ENCODE measurements around the gene GRIK4. TPM values are rescaled to one million over a fixed set of nuclear protein-coding genes. Genes with fewer than 3 reads are reported as not detected.

Gene GRIK4
- total and polyA plus RNA-seq, 2 donors (not counting 3 experiments of a cell fraction or from before 2014, with no cell fraction given), result 0.81 to 1.6 TPM

DNA sequence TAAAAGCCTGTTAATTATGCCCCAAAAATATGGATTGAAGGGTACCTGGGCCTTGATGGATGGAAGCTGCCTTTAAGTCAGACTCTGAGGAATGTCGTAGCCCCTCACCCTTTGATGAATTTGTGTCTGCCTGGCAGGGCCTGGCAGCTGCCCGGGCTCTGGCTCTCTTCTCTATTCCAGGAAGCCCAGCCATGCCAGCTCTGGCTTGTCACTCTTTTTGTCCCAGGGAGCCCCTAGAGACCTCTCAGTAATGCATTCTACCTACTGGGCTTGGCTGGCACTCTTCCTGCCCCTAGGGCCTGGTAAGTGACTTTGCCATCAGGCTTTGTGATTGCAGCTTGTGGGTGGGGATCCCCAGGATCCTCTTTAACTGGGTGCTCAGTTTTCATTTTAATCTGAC lies 103.8 kb downstream of the GRIK4 start:
- H3K27me3 ChIP-seq (ENCODE audit: control insufficient read depth in 2 of 2, insufficient read depth in 2 of 2, low read length in 2 of 2), result no peaks in the 10 kb centered on the region
- H4K20me1 ChIP-seq (replicated peaks; ENCODE audit: control insufficient read depth, extremely low read depth, insufficient read depth, low read length), result no peaks in the 10 kb centered on the region
- no peaks in the 10 kb centered on the region for H3K79me2 ChIP-seq (ENCODE audit: control insufficient read depth, insufficient read depth, low read length)
- no peaks in the 10 kb centered on the region for H3K9me3 ChIP-seq (replicated peaks; ENCODE audit: control insufficient read depth, insufficient read depth, low read length)
- H3K4me1 ChIP-seq (ENCODE audit: control insufficient read depth, extremely low read depth, insufficient read depth, low read length), result peaks cover 10% of the 10 kb centered on the region
- intact Hi-C loops (cut with micrococcal nuclease), result loop anchor here (5.0 kb wide), 1 partner anchor 852 kb away; no protein-coding TSS in a partner anchor
- no peaks in the 10 kb centered on the region for H3K9me1 ChIP-seq (replicated peaks; ENCODE audit: control insufficient read depth, extremely low read depth, insufficient read depth, low read length)
- CTCF ChIA-PET, result interaction anchor here (1.2 kb wide), 1 partner anchor 70 kb away, joined by 3 read pairs; no protein-coding TSS in a partner anchor
- H3K4me2 ChIP-seq (ENCODE audit: insufficient read depth, low read length), result no peak overlapping the region
- FAIRE-seq (no peak), DNase-seq (ENCODE audit: low read depth, low spot score) (no peak)
- H3K36me3 ChIP-seq (ENCODE audit: control insufficient read depth in 2 of 2, extremely low read depth in 1 of 2, insufficient read depth in 2 of 2, low read length in 2 of 2), result no peaks in the 10 kb centered on the region
- BruUV-seq (replicated peaks), result no TSS peak
- no peak overlapping the region for H3K9ac ChIP-seq (replicated peaks; ENCODE audit: extremely low read depth, insufficient read depth, low read length)
- POLR2A ChIA-PET, result no interaction called here
- no peak for TF ChIP-seq MYC (IDR thresholded peaks at IDR 0.05; ENCODE audit: low read depth, low read length)
- no peak for TF ChIP-seq EZH2 (IDR thresholded peaks at IDR 0.05; ENCODE audit: borderline replicate concordance, low read depth, low read length, severe bottlenecking)
- no peak for TF ChIP-seq POLR2AphosphoS5 (IDR thresholded peaks at IDR 0.05; ENCODE audit: insufficient read depth, low read depth, low read length)
- TF ChIP-seq, protein P1, sequence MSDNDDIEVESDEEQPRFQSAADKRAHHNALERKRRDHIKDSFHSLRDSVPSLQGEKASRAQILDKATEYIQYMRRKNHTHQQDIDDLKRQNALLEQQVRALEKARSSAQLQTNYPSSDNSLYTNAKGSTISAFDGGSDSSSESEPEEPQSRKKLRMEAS (IDR thresholded peaks at IDR 0.05; ENCODE audit: insufficient read depth, insufficient read length), result no peak
- TF ChIP-seq FOS (IDR thresholded peaks at IDR 0.05; ENCODE audit: borderline replicate concordance, insufficient read depth, low read length), result no peak
- H2AFZ ChIP-seq (ENCODE audit: low read depth, low read length), result no peak overlapping the region
- H3K4me3 ChIP-seq (replicated peaks in 1 of 3; ENCODE audit: insufficient read depth in 1 of 3, low read depth in 1 of 3, low read length in 3 of 3), result no peak overlapping the region
- dilution Hi-C loops (cut with MboI; ENCODE audit: extremely low pct_ligation_motif_present, low sequenced_read_pairs), result no loop called here
- no peak overlapping the region for H3K27ac ChIP-seq (ENCODE audit: insufficient read depth, low read depth, low read length)

DNA sequence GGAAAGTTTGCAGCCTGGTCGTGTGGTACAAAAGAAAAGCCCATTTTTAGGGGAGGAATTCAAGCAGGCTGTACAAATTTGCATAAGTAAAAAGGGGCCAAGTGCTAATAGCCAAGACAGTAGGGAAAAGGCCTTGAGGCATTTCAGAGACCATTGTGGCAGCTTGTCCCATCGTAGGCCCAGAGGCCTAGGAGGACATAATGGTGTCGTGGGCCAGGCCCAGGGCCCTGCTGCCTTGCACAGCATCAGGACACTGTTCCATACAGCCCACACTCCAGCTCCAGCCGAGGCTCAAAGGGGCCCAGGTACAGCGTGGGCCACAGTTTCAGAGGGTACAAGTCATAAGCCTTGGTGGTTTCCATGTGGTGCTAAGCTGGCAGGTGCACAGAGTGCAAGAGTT lies 106.9 kb downstream of the GRIK4 start:
- Histone ChIP-seq H3K9me1 (replicated peaks; ENCODE audit: control insufficient read depth, extremely low read depth, insufficient read depth, low read length) (no peaks in the 10 kb centered on the region), H2AFZ (ENCODE audit: low read depth, low read length) (no peak overlapping the region), H3K4me2 (ENCODE audit: insufficient read depth, low read length) (no peak overlapping the region), H3K4me1 (ENCODE audit: control insufficient read depth, extremely low read depth, insufficient read depth, low read length) (peaks cover 1% of the 10 kb centered on the region), H3K27ac (ENCODE audit: insufficient read depth, low read depth, low read length) (no peak overlapping the region), H3K79me2 (ENCODE audit: control insufficient read depth, insufficient read depth, low read length) (no peaks in the 10 kb centered on the region), H3K27me3 (ENCODE audit: control insufficient read depth in 2 of 2, insufficient read depth in 2 of 2, low read length in 2 of 2) (no peaks in the 10 kb centered on the region), H3K9ac (replicated peaks; ENCODE audit: extremely low read depth, insufficient read depth, low read length) (no peak overlapping the region), H4K20me1 (replicated peaks; ENCODE audit: control insufficient read depth, extremely low read depth, insufficient read depth, low read length) (no peaks in the 10 kb centered on the region), H3K4me3 (replicated peaks in 1 of 3; ENCODE audit: insufficient read depth in 1 of 3, low read depth in 1 of 3, low read length in 3 of 3) (no peak overlapping the region), H3K9me3 (replicated peaks; ENCODE audit: control insufficient read depth, insufficient read depth, low read length) (no peaks in the 10 kb centered on the region), H3K36me3 (ENCODE audit: control insufficient read depth in 2 of 2, extremely low read depth in 1 of 2, insufficient read depth in 2 of 2, low read length in 2 of 2) (no peaks in the 10 kb centered on the region)
- POLR2A ChIA-PET, result no interaction called here
- no TSS peak for BruUV-seq (replicated peaks)
- dilution Hi-C loops (cut with MboI; ENCODE audit: extremely low pct_ligation_motif_present, low sequenced_read_pairs) (no loop called here), intact Hi-C loops (cut with micrococcal nuclease) (loop anchor here (5.0 kb wide), 1 partner anchor 849 kb away; no protein-coding TSS in a partner anchor)
- FAIRE-seq (no peak), DNase-seq (ENCODE audit: low read depth, low spot score) (no peak)
- TF ChIP-seq, protein P2, sequence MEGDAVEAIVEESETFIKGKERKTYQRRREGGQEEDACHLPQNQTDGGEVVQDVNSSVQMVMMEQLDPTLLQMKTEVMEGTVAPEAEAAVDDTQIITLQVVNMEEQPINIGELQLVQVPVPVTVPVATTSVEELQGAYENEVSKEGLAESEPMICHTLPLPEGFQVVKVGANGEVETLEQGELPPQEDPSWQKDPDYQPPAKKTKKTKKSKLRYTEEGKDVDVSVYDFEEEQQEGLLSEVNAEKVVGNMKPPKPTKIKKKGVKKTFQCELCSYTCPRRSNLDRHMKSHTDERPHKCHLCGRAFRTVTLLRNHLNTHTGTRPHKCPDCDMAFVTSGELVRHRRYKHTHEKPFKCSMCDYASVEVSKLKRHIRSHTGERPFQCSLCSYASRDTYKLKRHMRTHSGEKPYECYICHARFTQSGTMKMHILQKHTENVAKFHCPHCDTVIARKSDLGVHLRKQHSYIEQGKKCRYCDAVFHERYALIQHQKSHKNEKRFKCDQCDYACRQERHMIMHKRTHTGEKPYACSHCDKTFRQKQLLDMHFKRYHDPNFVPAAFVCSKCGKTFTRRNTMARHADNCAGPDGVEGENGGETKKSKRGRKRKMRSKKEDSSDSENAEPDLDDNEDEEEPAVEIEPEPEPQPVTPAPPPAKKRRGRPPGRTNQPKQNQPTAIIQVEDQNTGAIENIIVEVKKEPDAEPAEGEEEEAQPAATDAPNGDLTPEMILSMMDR (IDR thresholded peaks at IDR 0.05; ENCODE audit: extremely low read depth in 1 of 2, insufficient read depth in 1 of 2, low read depth in 1 of 2, low read length in 2 of 2), result no peak
- TF ChIP-seq POLR2AphosphoS5 (IDR thresholded peaks at IDR 0.05; ENCODE audit: insufficient read depth, low read depth, low read length), result no peak
- no peak for TF ChIP-seq JUN (IDR thresholded peaks at IDR 0.05; ENCODE audit: borderline replicate concordance, insufficient read depth, insufficient read length, low read depth)
- no peak for TF ChIP-seq EZH2 (IDR thresholded peaks at IDR 0.05; ENCODE audit: borderline replicate concordance, low read depth, low read length, severe bottlenecking)
- TF ChIP-seq, protein P1 (IDR thresholded peaks at IDR 0.05; ENCODE audit: insufficient read depth, insufficient read length), result no peak
- no peak for TF ChIP-seq FOS (IDR thresholded peaks at IDR 0.05; ENCODE audit: borderline replicate concordance, insufficient read depth, low read length)
- TF ChIP-seq POLR2A (IDR thresholded peaks at IDR 0.05; ENCODE audit: low read depth, low read length), result no peak
- no peak for TF ChIP-seq MYC (IDR thresholded peaks at IDR 0.05; ENCODE audit: low read depth, low read length)
- TF ChIP-seq GATA2 (IDR thresholded peaks at IDR 0.05; ENCODE audit: insufficient read depth, insufficient read length, low read depth, low read length), result no peak
- CTCF ChIA-PET, result interaction anchor here (0.7 kb wide), 1 partner anchor 66 kb away, joined by 3 read pairs; no protein-coding TSS in a partner anchor
